OCI-LY7 (cell line): ENCODE results near the gene ACAT2. TPM values are rescaled to one million over a fixed set of nuclear protein-coding genes. Genes with fewer than 3 reads are reported as not detected.
A peak's percentile ranks its signal among the peaks of the same experiment; 100 is the strongest.

Experiments
- BruUV-seq: library from RNA; stranded (reverse); fragments of 400-500 nt; replicated peaks from 2 replicates; lab custom pipeline; 2021; lab: Mats Ljungman, UMichigan
- CTCF ChIA-PET: fragments of 300-600 bp; sonication (Branson Sonifier 250); formaldehyde crosslinking; loops from one replicate; lab custom pipeline; 2022; ENCODE audit warnings: antibody characterized with exemption; ENCODE audit not compliant: unreplicated experiment; lab: Charles Lee
- POLR2A ChIA-PET: fragments of 300-600 bp; sonication (Branson Sonifier 250); formaldehyde crosslinking; loops from one replicate; lab custom pipeline; 2022; ENCODE audit warnings: antibody characterized with exemption; lab: Charles Lee
- DNase-seq: peaks from one replicate; pipeline ENCODE4 v3.0.0-alpha.2; 2015; ENCODE audit warnings: low spot score
- H2AFZ ChIP-seq: fragments of 200-600 bp; sonication (generic), shearing (Covaris generic); 2 replicates; pipeline ENCODE4 v1.6.1; 2014; ENCODE audit warnings: mild to moderate bottlenecking, antibody characterized with exemption, low read length, moderate library complexity
- H3K27ac ChIP-seq: fragments of 200-600 bp; sonication (generic); 2 replicates; pipeline ENCODE4 v1.5.1; 2014; ENCODE audit warnings: mixed run types, low read depth, mild to moderate bottlenecking, moderate library complexity, low read length, inconsistent platforms; ENCODE audit not compliant: poor library complexity, severe bottlenecking
- H3K36me3 ChIP-seq: fragments of 200-600 bp; sonication (generic); 2 replicates; pipeline ENCODE4 v1.6.1; 2014; ENCODE audit warnings: mild to moderate bottlenecking, antibody characterized with exemption, low read length, moderate library complexity, mixed read lengths; ENCODE audit not compliant: insufficient read depth
- H3K4me1 ChIP-seq: fragments of 200-600 bp; sonication (generic); 2 replicates; pipeline ENCODE4 v1.5.1; 2014; ENCODE audit warnings: mild to moderate bottlenecking, low read length; ENCODE audit not compliant: insufficient read depth, poor library complexity, severe bottlenecking
- H3K4me2 ChIP-seq: fragments of 200-600 bp; sonication (generic); 2 replicates; pipeline ENCODE4 v1.6.1; 2014; ENCODE audit warnings: mild to moderate bottlenecking, low read length
- H3K4me3 ChIP-seq: fragments of 200-600 bp; sonication (generic); 2 replicates; pipeline ENCODE4 v1.5.1; 2014; ENCODE audit warnings: mild to moderate bottlenecking, low read depth, low read length; ENCODE audit not compliant: poor library complexity, severe bottlenecking
- H3K79me2 ChIP-seq: fragments of 200-600 bp; sonication (generic); 2 replicates; pipeline ENCODE4 v1.6.1; 2016; ENCODE audit warnings: low read depth, mild to moderate bottlenecking, low read length, moderate library complexity, mixed read lengths; ENCODE audit not compliant: insufficient read depth
- H3K9me2 ChIP-seq: fragments of 200-600 bp; sonication (generic); 2 replicates; pipeline ENCODE4 v1.6.1; 2016; ENCODE audit warnings: mild to moderate bottlenecking, low read length, mixed read lengths; ENCODE audit not compliant: insufficient read depth
- H3K9me3 ChIP-seq: fragments of 200-600 bp; sonication (generic); 2 replicates; pipeline ENCODE4 v1.6.1; 2014; ENCODE audit warnings: mild to moderate bottlenecking, mixed run types, low read length, mixed read lengths
- H4K20me1 ChIP-seq: fragments of 200-600 bp; sonication (generic); 2 replicates; pipeline ENCODE4 v1.6.1; 2014; ENCODE audit warnings: mild to moderate bottlenecking, antibody characterized with exemption, low read length, moderate library complexity, mixed read lengths; ENCODE audit not compliant: insufficient read depth
- EZH2phosphoT487 ChIP-seq: fragments of 200-600 bp; sonication (generic); IDR thresholded peaks from 2 replicates; pipeline ENCODE4 v1.6.1; 2018; ENCODE audit warnings: low read depth, borderline replicate concordance, mild to moderate bottlenecking, mixed run types, antibody characterized with exemption, low read length, moderate library complexity, mixed read lengths
- intact Hi-C: fragments of 100-400 bp; cut with micrococcal nuclease; formaldehyde crosslinking; loops from one replicate; pipeline ENCODE4 v1.10.0; 2022; ENCODE audit not compliant: unreplicated experiment
- small RNA-seq: library from RNA; depleted of rRNA; stranded (forward); fragments of <200 nt; gene quantifications from one replicate; pipeline ENCODE3, GENCODE V24; 2014
- total RNA-seq, 2 experiments: library from RNA; depleted of rRNA in 1 of 2; stranded (reverse); fragments of >200 nt in 1 of 2; shearing (Covaris generic) in 1 of 2; gene quantifications; 2 replicates each; pipeline ENCODE4 v1.2.3, GENCODE V29; 2014 to 2022
- TF ChIP-seq, protein P1 (sequence below): fragments of 200-600 bp; sonication (generic); conservative IDR thresholded peaks from 2 replicates; pipeline ENCODE4 v1.5.1; 2014; ENCODE audit warnings: mild to moderate bottlenecking, antibody characterized with exemption, low read length, moderate library complexity, mixed read lengths

Gene ACAT2
- total RNA-seq, 2 experiments from 2014 or later, result 42.4 to 110 TPM

DNA sequence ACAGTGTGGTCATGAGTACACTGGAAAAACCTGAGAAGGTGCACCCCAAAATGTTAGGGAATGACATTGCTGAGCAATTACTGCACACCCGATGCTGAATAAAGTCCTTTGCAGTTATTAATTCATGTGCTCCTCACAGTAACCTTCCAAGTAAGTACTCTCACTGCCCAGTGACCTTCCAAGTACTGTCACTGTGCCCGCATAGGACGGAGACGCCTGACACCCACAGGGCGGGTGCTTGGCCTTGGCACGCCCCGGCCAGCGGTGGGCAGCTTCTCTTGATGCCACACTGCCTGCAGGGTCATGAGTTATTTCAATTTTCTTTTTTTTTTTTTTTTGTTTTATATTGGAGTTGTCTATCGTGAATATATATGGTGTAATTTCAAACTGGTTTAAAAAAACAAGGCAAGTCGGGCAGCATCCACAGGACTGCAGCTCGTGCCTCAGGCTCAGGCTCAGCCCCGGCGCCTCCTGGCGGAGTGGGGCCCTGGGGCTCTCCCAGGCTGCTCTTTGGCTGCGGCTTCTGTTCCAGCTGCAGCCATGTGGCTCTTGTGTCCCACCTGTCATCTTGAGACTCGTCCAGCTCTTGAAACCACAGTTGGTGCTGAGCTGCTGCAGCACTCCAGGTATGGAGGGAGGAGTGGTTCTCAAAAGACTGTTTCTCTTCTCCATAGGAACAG is 65.3 kb downstream of the ACAT2 start:
- peaks cover 37% of the 10 kb centered on the region for H3K4me1 ChIP-seq
- H3K36me3 ChIP-seq, result no peaks in the 10 kb centered on the region
- no peaks in the 10 kb centered on the region for H3K9me2 ChIP-seq
- no peak overlapping the region for H3K4me2 ChIP-seq
- no peaks in the 10 kb centered on the region for H4K20me1 ChIP-seq
- H3K9me3 ChIP-seq, result no peaks in the 10 kb centered on the region
- no TSS peak for BruUV-seq
- TF ChIP-seq EZH2phosphoT487, result no peak
- TF ChIP-seq, protein P1, sequence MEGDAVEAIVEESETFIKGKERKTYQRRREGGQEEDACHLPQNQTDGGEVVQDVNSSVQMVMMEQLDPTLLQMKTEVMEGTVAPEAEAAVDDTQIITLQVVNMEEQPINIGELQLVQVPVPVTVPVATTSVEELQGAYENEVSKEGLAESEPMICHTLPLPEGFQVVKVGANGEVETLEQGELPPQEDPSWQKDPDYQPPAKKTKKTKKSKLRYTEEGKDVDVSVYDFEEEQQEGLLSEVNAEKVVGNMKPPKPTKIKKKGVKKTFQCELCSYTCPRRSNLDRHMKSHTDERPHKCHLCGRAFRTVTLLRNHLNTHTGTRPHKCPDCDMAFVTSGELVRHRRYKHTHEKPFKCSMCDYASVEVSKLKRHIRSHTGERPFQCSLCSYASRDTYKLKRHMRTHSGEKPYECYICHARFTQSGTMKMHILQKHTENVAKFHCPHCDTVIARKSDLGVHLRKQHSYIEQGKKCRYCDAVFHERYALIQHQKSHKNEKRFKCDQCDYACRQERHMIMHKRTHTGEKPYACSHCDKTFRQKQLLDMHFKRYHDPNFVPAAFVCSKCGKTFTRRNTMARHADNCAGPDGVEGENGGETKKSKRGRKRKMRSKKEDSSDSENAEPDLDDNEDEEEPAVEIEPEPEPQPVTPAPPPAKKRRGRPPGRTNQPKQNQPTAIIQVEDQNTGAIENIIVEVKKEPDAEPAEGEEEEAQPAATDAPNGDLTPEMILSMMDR, result no peak
- DNase-seq, result no peak
- H3K79me2 ChIP-seq, result no peaks in the 10 kb centered on the region
- no peak overlapping the region for H3K27ac ChIP-seq
- CTCF ChIA-PET, result no interaction called here
- intact Hi-C loops, result no loop called here
- no peak overlapping the region for H2AFZ ChIP-seq
- no peak overlapping the region for H3K4me3 ChIP-seq
- POLR2A ChIA-PET, result no interaction called here

DNA sequence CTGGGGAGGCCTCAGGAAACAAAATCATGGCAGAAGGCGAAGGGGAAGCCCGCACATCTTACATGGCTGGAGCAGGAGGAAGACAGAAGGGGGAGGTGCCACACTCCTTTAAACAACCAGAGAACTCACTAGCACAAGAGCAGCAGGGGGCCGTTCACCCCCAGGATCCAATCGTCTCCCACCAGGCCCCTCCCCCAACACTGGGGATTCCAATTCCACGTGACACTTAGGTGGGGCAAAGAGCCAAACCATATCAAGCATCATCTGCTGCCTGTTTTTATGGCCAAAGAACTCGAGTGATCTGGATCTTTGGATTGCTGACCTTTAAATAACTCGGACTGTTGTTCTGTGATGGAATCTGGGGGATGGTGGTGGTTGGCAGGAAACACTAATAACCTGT is 66.2 kb downstream of the ACAT2 start:
- no TSS peak for BruUV-seq
- no peaks in the 10 kb centered on the region for H3K79me2 ChIP-seq
- no peak overlapping the region for H3K27ac ChIP-seq

More for the DNA sequence above, 66.2 kb downstream of the ACAT2 start:
- DNase-seq, result no peak
- H3K4me2 ChIP-seq, result 0 out of 2 replicates have a peak overlapping the region, but pooled peaks have one; percentile 4
- ChIA-PET POLR2A (no interaction called here), CTCF (no interaction called here)
- no peaks in the 10 kb centered on the region for H3K9me2 ChIP-seq
- intact Hi-C loops, result no loop called here
- TF ChIP-seq EZH2phosphoT487, result no peak
- TF ChIP-seq, protein P1, result no peak
- no peaks in the 10 kb centered on the region for H4K20me1 ChIP-seq
- H3K36me3 ChIP-seq, result no peaks in the 10 kb centered on the region
- peaks cover 45% of the 10 kb centered on the region for H3K4me1 ChIP-seq
- no peak overlapping the region; the same call in 1 of the 2 replicates for H2AFZ ChIP-seq
- no peak overlapping the region for H3K4me3 ChIP-seq
- H3K9me3 ChIP-seq, result no peaks in the 10 kb centered on the region

Small RNAs within 50 kb of the gene (small RNA-seq; reads per million reads assigned to genes)
- gene RNU4ATAC18P, result not detected
- 60.5 reads per million, percentile 98 among the genes with 10 or more reads in this experiment for gene SNORA20
- gene SNORA29, result not detected

Other genes starting within 250 kb of the ACAT2 start
- 29.7 and 36.4 TPM in 2 replicates for gene SOD2, start 68.8 kb upstream of the ACAT2 start, total RNA-seq (2014; rRNA removed; shearing (Covaris generic))
- 49.2 and 51.8 TPM in 2 replicates for gene SOD2, start 68.8 kb upstream of the ACAT2 start, total RNA-seq (2022)
- 93.3 and 99.3 TPM in 2 replicates for gene WTAP, start 34.5 kb upstream of the ACAT2 start, total RNA-seq (2014; rRNA removed; shearing (Covaris generic))
- 115 and 117 TPM in 2 replicates for gene WTAP, start 34.5 kb upstream of the ACAT2 start, total RNA-seq (2022)
- gene TCP1, start 27.6 kb downstream of the ACAT2 start, total RNA-seq (2014; rRNA removed; shearing (Covaris generic)), result 319 and 321 TPM in 2 replicates
- 340 and 386 TPM in 2 replicates for gene TCP1, start 27.6 kb downstream of the ACAT2 start, total RNA-seq (2022)
- gene MRPL18, start 28.4 kb downstream of the ACAT2 start, total RNA-seq (2014; rRNA removed; shearing (Covaris generic)), result 128 and 147 TPM in 2 replicates
- gene MRPL18, start 28.4 kb downstream of the ACAT2 start, total RNA-seq (2022), result 102 and 117 TPM in 2 replicates
- gene PNLDC1, start 38.2 kb downstream of the ACAT2 start, total RNA-seq (2014; rRNA removed; shearing (Covaris generic)), result not detected in 2 replicates
- gene PNLDC1, start 38.2 kb downstream of the ACAT2 start, total RNA-seq (2022), result not detected in 2 replicates
- under 0.01 TPM in 1 of 2 replicates, not detected in the other for gene MAS1, start 128.9 kb downstream of the ACAT2 start, total RNA-seq (2014; rRNA removed; shearing (Covaris generic))
- not detected in 2 replicates for gene MAS1, start 128.9 kb downstream of the ACAT2 start, total RNA-seq (2022)
- 17.9 and 19.3 TPM in 2 replicates for gene IGF2R, start 207.0 kb downstream of the ACAT2 start, total RNA-seq (2014; rRNA removed; shearing (Covaris generic))
- gene IGF2R, start 207.0 kb downstream of the ACAT2 start, total RNA-seq (2022), result 33.8 and 37.6 TPM in 2 replicates